K562 (cell line): Measurements from ENCODE around the gene TNFAIP8L2. TPM values are rescaled to one million over a fixed set of nuclear protein-coding genes. Genes with fewer than 3 reads are reported as not detected.

ENCODE experiments used
- CBFA2T3 ChIP-seq: fragments of 450-650 bp; IDR thresholded peaks from 2 replicates; pipeline ENCODE4 v1.6.1; 2017
- E2F4 ChIP-seq: sonication (generic); formaldehyde crosslinking; IDR thresholded peaks from 2 replicates; pipeline ENCODE4 v1.8.0; 2022; ENCODE audit warnings: mild to moderate bottlenecking, low read depth, missing genetic modification reagents
- ELF2 ChIP-seq: fragments of 250-450 bp; sonication (Bioruptor Pico); IDR thresholded peaks from 2 replicates; pipeline ENCODE4 v1.5.0; 2021; ENCODE audit warnings: mild to moderate bottlenecking
- ETV6 ChIP-seq, 3 experiments: fragments of 150-350 bp in 1 of 3; sonication (generic) in 1 of 3; formaldehyde crosslinking in 1 of 3; IDR thresholded peaks; 2 replicates each; pipeline versions ENCODE4 v1.6.1 to v1.8.0; 2014 to 2022; ENCODE audit warnings: borderline replicate concordance in 2 of 3, low read depth in 2 of 3, antibody characterized with exemption in 1 of 3, low read length in 1 of 3, mild to moderate bottlenecking in 1 of 3, missing genetic modification reagents in 1 of 3
- FOXJ3 ChIP-seq: sonication (generic); formaldehyde crosslinking; IDR thresholded peaks from 2 replicates; pipeline ENCODE4 v1.4.0; 2020; ENCODE audit warnings: mild to moderate bottlenecking, missing genetic modification reagents
- GABPA ChIP-seq: fragments of 200-800 bp; sonication (Bioruptor generic); conservative IDR thresholded peaks from 2 replicates; pipeline ENCODE4 v1.6.1; 2016; ENCODE audit warnings: low read depth, missing genetic modification characterization, missing compliant biosample characterization
- GABPB1 ChIP-seq: sonication (generic); formaldehyde crosslinking; IDR thresholded peaks from 2 replicates; pipeline ENCODE4 v1.8.0; 2022; ENCODE audit warnings: mild to moderate bottlenecking, missing genetic modification reagents
- HCFC1 ChIP-seq: IDR thresholded peaks from 2 replicates; pipeline ENCODE4 v1.6.1; 2012; ENCODE audit warnings: low read depth, low read length, improper control_type of control experiment
- JUND ChIP-seq, 2 experiments: IDR thresholded peaks; 2 replicates in 1 of 2; 3 replicates in 1 of 2; pipeline ENCODE4 v1.6.1; 2011; ENCODE audit warnings: borderline replicate concordance in 2 of 2, low read depth in 2 of 2, low read length in 2 of 2, improper control_type of control experiment in 1 of 2, missing biosample characterization in 1 of 2, missing genetic modification characterization in 1 of 2, missing genetic modification reagents in 1 of 2
- KAT2B ChIP-seq: IDR thresholded peaks from one replicate; pipeline ENCODE4 v1.6.1; 2012; ENCODE audit warnings: low read depth, mild to moderate bottlenecking, control low read depth, inconsistent platforms, low read length, moderate library complexity
- KAT8 ChIP-seq: fragments of 450-650 bp; IDR thresholded peaks from 2 replicates; pipeline ENCODE4 v1.6.1; 2016; ENCODE audit warnings: low read depth, mild to moderate bottlenecking
- NFRKB ChIP-seq: fragments of 450-650 bp; IDR thresholded peaks from 2 replicates; pipeline ENCODE4 v1.6.1; 2016; ENCODE audit warnings: low read depth
- POLR2AphosphoS2 ChIP-seq: IDR thresholded peaks from 2 replicates; pipeline ENCODE4 v1.6.1; 2012; ENCODE audit warnings: low read length, improper control_type of control experiment
- RUNX1 ChIP-seq: sonication (generic); IDR thresholded peaks from 2 replicates; pipeline ENCODE4 v1.6.1; 2016; ENCODE audit warnings: antibody characterized with exemption, low read depth
- SIRT6 ChIP-seq: IDR thresholded peaks from one replicate; pipeline ENCODE4 v1.6.1; 2012; ENCODE audit warnings: low read depth, mild to moderate bottlenecking, control low read depth, inconsistent platforms, low read length, moderate library complexity
- SRF ChIP-seq, 2 experiments: fragments of 250-450, 450-650 bp in 1 of 2; sonication (Bioruptor Pico) in 1 of 2; sonication (generic) in 1 of 2; formaldehyde crosslinking; IDR thresholded peaks; 2 replicates each; pipeline versions ENCODE4 v1.5.0 to v1.5.1; 2020 to 2022; ENCODE audit warnings: mild to moderate bottlenecking in 1 of 2, missing genetic modification reagents in 1 of 2
- TBL1XR1 ChIP-seq, 2 experiments: IDR thresholded peaks; 2 replicates each; pipeline ENCODE4 v1.6.1; 2012; ENCODE audit warnings: improper control_type of control experiment in 2 of 2, low read length in 2 of 2, mild to moderate bottlenecking in 1 of 2
- TCFL5 ChIP-seq: fragments of 250-450 bp; sonication (Bioruptor Pico); conservative IDR thresholded peaks from 2 replicates; pipeline ENCODE4 v1.6.1; 2021; ENCODE audit warnings: mild to moderate bottlenecking, moderate library complexity, matching md5 sums
- TFE3 ChIP-seq: fragments of 450-650 bp; formaldehyde crosslinking; IDR thresholded peaks from 2 replicates; pipeline ENCODE4 v1.4.0; 2020; ENCODE audit warnings: mild to moderate bottlenecking, mixed read lengths
- THRAP3 ChIP-seq: fragments of 450-650 bp; IDR thresholded peaks from 2 replicates; pipeline ENCODE4 v1.6.1; 2016; ENCODE audit warnings: mild to moderate bottlenecking, inconsistent platforms, borderline replicate concordance
- U2AF1 ChIP-seq: fragments of 200-400 bp; formaldehyde crosslinking; optimal IDR thresholded peaks from 2 replicates; pipeline ENCODE3; 2017; ENCODE audit warnings: mild to moderate bottlenecking, low read depth, low read length, moderate library complexity
- YY1 ChIP-seq, 3 experiments: IDR thresholded peaks; 2 replicates each; pipeline ENCODE4 v1.6.1; 2011; ENCODE audit warnings: low read length in 2 of 3, mild to moderate bottlenecking in 2 of 3, moderate library complexity in 2 of 3, borderline replicate concordance in 1 of 3, control low read depth in 1 of 3, low read depth in 1 of 3; ENCODE audit not compliant: insufficient read depth in 3 of 3, insufficient replicate concordance in 2 of 3, control insufficient read depth in 1 of 3, insufficient read length in 1 of 3; ENCODE audit errors: extremely low read depth in 1 of 3
- ZNF695 ChIP-seq: fragments of 450-650 bp; formaldehyde crosslinking; IDR thresholded peaks from 2 replicates; pipeline ENCODE4 v1.4.0; 2020; ENCODE audit warnings: mild to moderate bottlenecking, moderate library complexity
- ZNF76 ChIP-seq: fragments of 250-450 bp; sonication (Bioruptor Pico); IDR thresholded peaks from 2 replicates; pipeline ENCODE4 v1.4.0; 2020; ENCODE audit warnings: mild to moderate bottlenecking, moderate library complexity, borderline replicate concordance
- ZNF780A ChIP-seq: fragments of 250-450 bp; sonication (Bioruptor Pico); IDR thresholded peaks from 2 replicates; pipeline ENCODE4 v1.5.0; 2021; ENCODE audit warnings: mild to moderate bottlenecking
- polyA plus RNA-seq, 8 experiments: library from polyadenylated mRNA; depleted of rRNA in 4 of 8; stranded (reverse) in 5 of 8; unstranded in 3 of 8; fragments of >200 nt; fragmentation: Nextera tagmentation in 2 of 8; fragmentation: Illumina TruSeq in 1 of 8; extraction: Ambion mirVana in 2 of 8; extraction: Trizol in 1 of 8; gene quantifications; 2 replicates each; pipeline versions ENCODE4 v1.2.1 to v1.2.3, GENCODE V29; 2011 to 2014; ENCODE audit warnings: inconsistent platforms in 1 of 8, missing spikeins in 1 of 8
- total RNA-seq, 7 experiments: library from RNA; depleted of rRNA in 6 of 7; stranded (reverse); fragments of >200 nt in 6 of 7; fragmentation: Illumina TruSeq in 2 of 7; extraction: Trizol in 2 of 7; gene quantifications; 2 replicates each; pipeline versions ENCODE4 v1.2.1 to v1.2.3, GENCODE V29; 2011 to 2021; ENCODE audit warnings: low replicate concordance in 1 of 7

The TNFAIP8L2 gene
- total and polyA plus RNA-seq, 9 of the 15 experiments (the other 6 are each of a cell fraction or from before 2014, with no cell fraction given), result 0.05 to 1.7 (median 0.52) TPM

GRCh38 chr1:151189637-151190445 lies 33.4 kb downstream of the TNFAIP8L2 start, which contains the start of gene VPS72 (continued):
- TF ChIP-seq TBL1XR1 (IDR thresholded peaks at IDR 0.05; ENCODE audit: low read length in 2 of 2), result peak in 1 of 2 experiments; percentile 52; a peak in 1 of 4 replicates
- TF ChIP-seq SRF (CRISPR knock-in tag; IDR thresholded peaks at IDR 0.05), result peak in 1 of 2 experiments; percentile 44; a peak in 1 of 4 replicates
- TF ChIP-seq HCFC1, result peak; percentile 81
- TF ChIP-seq RUNX1, result 0 out of 2 replicates have a peak, but pooled peaks have one; percentile 38
- TF ChIP-seq U2AF1, result no peak
- TF ChIP-seq YY1 (IDR thresholded peaks at IDR 0.05; ENCODE audit: borderline replicate concordance in 1 of 3, control insufficient read depth in 1 of 3, extremely low read depth in 1 of 3, insufficient read depth in 3 of 3, insufficient read length in 1 of 3, insufficient replicate concordance in 2 of 3, low read depth in 1 of 3, low read length in 2 of 3), result peak in 2 of 3 experiments; percentile 85 to 87
- peak; percentile 67; the same call in 1 of the 2 replicates for TF ChIP-seq JUND (IDR thresholded peaks at IDR 0.05; ENCODE audit: borderline replicate concordance, low read depth, low read length)
- peak; percentile 36; the same call in 1 of the 3 replicates for TF ChIP-seq JUND (tag; IDR thresholded peaks at IDR 0.05; ENCODE audit: borderline replicate concordance, low read depth, low read length)
- TF ChIP-seq ZNF695 (CRISPR knock-in tag), result no peak
- TF ChIP-seq ETV6 (IDR thresholded peaks at IDR 0.05; ENCODE audit: borderline replicate concordance in 1 of 2, low read depth in 2 of 2, low read length in 1 of 2), result no peak
- TF ChIP-seq ETV6 (CRISPR knock-in tag; IDR thresholded peaks at IDR 0.05; ENCODE audit: borderline replicate concordance), result no peak
- no peak for TF ChIP-seq SIRT6
- TF ChIP-seq ZNF780A (CRISPR knock-in tag), result no peak
- TF ChIP-seq GABPA (tag), result peak; percentile 91
- no peak for TF ChIP-seq THRAP3
- 0 out of 2 replicates have a peak, but pooled peaks have one; percentile 37 for TF ChIP-seq NFRKB
- TF ChIP-seq KAT2B, result no peak
- peak; percentile 93 for TF ChIP-seq ELF2 (CRISPR knock-in tag)
- no peak; the same call in 1 of the 2 replicates for TF ChIP-seq E2F4 (CRISPR knock-in tag)
- TF ChIP-seq FOXJ3 (CRISPR knock-in tag), result no peak
- no peak for TF ChIP-seq KAT8
- no peak for TF ChIP-seq ZNF76
- TF ChIP-seq TCFL5 (CRISPR knock-in tag), result no peak
- 0 out of 2 replicates have a peak, but pooled peaks have one; percentile 3 for TF ChIP-seq CBFA2T3
- TF ChIP-seq POLR2AphosphoS2, result peak; percentile 93
- peak; percentile 91 for TF ChIP-seq GABPB1 (CRISPR knock-in tag)
- no peak for TF ChIP-seq TFE3 (CRISPR knock-in tag)
